Loucy (cell line): Measurements from ENCODE around the gene IL17RD.

Source experiments
- CTCF ChIP-seq: fragments of 200-600 bp; sonication (generic); conservative IDR thresholded peaks from 2 replicates; pipeline ENCODE4 v1.5.1; 2014; ENCODE audit warnings: mild to moderate bottlenecking, antibody characterized with exemption, low read length
- EZH2phosphoT487 ChIP-seq: fragments of 200-600 bp; IDR thresholded peaks from 2 replicates; pipeline ENCODE4 v1.6.1; 2018; ENCODE audit warnings: antibody characterized with exemption, mild to moderate bottlenecking, moderate library complexity, borderline replicate concordance

- no peak for TF ChIP-seq CTCF
- TF ChIP-seq EZH2phosphoT487 = no peak
Measured at GRCh38 chr3:57095363-57095762, 69.8 kb downstream of the IL17RD start.
